Measurements from ENCODE around the gene ZNF367.

The ZNF367 gene

DNA sequence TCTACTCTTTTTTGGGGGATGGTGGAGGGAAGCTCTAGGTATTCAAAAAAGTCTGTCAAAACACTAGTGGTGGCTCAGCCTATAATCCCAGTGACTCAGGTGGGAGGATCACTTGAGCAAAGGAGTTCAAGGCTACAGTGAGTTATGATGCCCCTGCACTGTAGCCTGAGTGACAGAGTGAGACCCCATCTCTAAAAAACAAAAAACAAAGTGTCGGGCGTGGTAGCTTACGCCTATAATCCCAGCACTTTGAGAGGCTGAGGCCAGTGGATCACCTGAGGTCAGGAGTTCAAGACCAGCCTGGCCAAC is 18.9 kb downstream of the ZNF367 start:
- no peak for TF ChIP-seq ESRRG (CRISPR knock-in tag; IDR thresholded peaks at IDR 0.05)
- no peak for TF ChIP-seq ARNTL (CRISPR knock-in tag; IDR thresholded peaks at IDR 0.05; ENCODE audit: borderline replicate concordance, low read depth)
- no peak for TF ChIP-seq ZFP30 (CRISPR knock-in tag; IDR thresholded peaks at IDR 0.05)
- no peak for TF ChIP-seq OSR1 (CRISPR knock-in tag; IDR thresholded peaks at IDR 0.05)
- TF ChIP-seq SNAI2 (CRISPR knock-in tag; IDR thresholded peaks at IDR 0.05): no peak
- no peak for TF ChIP-seq ISL1 (CRISPR knock-in tag; IDR thresholded peaks at IDR 0.05)
- TF ChIP-seq ZC3H10 (CRISPR knock-in tag; IDR thresholded peaks at IDR 0.05): no peak
- TF ChIP-seq GLIS3 (CRISPR knock-in tag; IDR thresholded peaks at IDR 0.05): no peak
- TF ChIP-seq, protein P1, sequence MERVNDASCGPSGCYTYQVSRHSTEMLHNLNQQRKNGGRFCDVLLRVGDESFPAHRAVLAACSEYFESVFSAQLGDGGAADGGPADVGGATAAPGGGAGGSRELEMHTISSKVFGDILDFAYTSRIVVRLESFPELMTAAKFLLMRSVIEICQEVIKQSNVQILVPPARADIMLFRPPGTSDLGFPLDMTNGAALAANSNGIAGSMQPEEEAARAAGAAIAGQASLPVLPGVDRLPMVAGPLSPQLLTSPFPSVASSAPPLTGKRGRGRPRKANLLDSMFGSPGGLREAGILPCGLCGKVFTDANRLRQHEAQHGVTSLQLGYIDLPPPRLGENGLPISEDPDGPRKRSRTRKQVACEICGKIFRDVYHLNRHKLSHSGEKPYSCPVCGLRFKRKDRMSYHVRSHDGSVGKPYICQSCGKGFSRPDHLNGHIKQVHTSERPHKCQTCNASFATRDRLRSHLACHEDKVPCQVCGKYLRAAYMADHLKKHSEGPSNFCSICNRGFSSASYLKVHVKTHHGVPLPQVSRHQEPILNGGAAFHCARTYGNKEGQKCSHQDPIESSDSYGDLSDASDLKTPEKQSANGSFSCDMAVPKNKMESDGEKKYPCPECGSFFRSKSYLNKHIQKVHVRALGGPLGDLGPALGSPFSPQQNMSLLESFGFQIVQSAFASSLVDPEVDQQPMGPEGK (CRISPR knock-in tag; IDR thresholded peaks at IDR 0.05; ENCODE audit: borderline replicate concordance): no peak
- TF ChIP-seq PPARA (CRISPR knock-in tag; IDR thresholded peaks at IDR 0.05; ENCODE audit: borderline replicate concordance): no peak
- peak; percentile 22; the same call in 1 of the 3 replicates for ATAC-seq

DNA sequence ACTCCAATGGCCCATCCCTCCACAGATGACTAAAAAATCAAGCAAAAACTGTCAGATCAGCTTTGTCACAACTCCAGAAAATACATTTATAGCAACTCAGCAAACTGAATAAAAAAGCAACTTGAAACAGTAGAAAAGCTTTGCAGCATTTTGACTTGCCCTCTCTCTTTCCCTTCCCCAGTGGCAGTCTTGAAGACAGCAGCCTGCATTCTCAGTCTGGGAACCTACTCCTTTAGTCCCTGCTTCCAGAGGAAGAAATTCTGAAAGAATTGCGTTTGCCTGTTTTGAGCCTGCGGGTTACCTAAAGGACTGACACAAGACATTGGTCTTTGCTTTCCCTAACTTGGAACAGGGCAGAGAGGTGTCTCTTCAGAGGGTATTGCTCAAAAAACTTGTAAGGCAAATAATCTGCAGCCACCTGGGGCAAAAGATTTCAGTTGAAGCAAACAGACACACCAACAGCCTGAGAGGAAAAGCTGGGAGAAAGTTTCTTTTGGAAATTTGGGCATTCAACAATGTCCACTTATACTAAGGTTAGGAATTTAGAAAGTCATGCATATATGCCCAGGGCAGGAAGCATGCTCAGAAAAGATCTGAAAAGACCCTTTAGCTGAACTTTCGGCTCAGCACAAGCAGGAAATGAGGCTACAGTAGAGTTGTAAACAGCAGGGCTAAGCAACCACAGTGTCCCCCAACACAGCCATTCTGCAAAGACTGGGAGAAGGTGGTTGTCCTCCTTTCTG is 19.4 kb downstream of the ZNF367 start:
- ATAC-seq: peak; percentile 82
- no peak for TF ChIP-seq ISL1 (CRISPR knock-in tag; IDR thresholded peaks at IDR 0.05)
- no peak for TF ChIP-seq SNAI2 (CRISPR knock-in tag; IDR thresholded peaks at IDR 0.05)
- TF ChIP-seq ZNF565 (CRISPR knock-in tag; conservative IDR thresholded peaks at IDR 0.05; ENCODE audit: low read depth): no peak
- no peak for TF ChIP-seq BACH2 (CRISPR knock-in tag; IDR thresholded peaks at IDR 0.05; ENCODE audit: borderline replicate concordance)
- TF ChIP-seq ESRRG (CRISPR knock-in tag; IDR thresholded peaks at IDR 0.05): no peak
- TF ChIP-seq, protein P1 (CRISPR knock-in tag; IDR thresholded peaks at IDR 0.05; ENCODE audit: borderline replicate concordance): no peak
- no peak for TF ChIP-seq ZC3H10 (CRISPR knock-in tag; IDR thresholded peaks at IDR 0.05)
- TF ChIP-seq, protein P2, sequence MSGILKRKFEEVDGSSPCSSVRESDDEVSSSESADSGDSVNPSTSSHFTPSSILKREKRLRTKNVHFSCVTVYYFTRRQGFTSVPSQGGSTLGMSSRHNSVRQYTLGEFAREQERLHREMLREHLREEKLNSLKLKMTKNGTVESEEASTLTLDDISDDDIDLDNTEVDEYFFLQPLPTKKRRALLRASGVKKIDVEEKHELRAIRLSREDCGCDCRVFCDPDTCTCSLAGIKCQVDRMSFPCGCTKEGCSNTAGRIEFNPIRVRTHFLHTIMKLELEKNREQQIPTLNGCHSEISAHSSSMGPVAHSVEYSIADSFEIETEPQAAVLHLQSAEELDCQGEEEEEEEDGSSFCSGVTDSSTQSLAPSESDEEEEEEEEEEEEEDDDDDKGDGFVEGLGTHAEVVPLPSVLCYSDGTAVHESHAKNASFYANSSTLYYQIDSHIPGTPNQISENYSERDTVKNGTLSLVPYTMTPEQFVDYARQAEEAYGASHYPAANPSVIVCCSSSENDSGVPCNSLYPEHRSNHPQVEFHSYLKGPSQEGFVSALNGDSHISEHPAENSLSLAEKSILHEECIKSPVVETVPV (CRISPR knock-in tag; IDR thresholded peaks at IDR 0.05): no peak

DNA sequence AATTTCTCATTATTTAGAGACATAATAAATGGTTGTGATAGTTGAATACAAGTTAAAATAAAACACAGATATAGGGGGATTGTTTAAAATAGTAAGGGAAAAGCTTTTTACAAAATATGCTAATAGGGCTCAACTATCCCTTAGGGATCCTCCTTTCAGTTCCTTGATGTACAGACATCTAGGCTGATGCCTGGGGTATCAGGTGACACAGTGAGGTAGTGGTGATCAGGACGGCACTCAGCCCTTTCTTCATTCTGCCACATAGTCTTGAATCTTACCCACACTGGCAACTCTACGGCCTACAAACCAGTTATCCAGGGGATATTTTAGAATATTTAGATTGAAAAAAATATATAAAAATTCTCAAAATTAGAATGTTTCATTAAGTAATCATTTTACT is 22.2 kb downstream of the ZNF367 start:
- TF ChIP-seq ZNF70 (CRISPR knock-in tag; IDR thresholded peaks at IDR 0.05): no peak
- ATAC-seq: no peak

DNA sequence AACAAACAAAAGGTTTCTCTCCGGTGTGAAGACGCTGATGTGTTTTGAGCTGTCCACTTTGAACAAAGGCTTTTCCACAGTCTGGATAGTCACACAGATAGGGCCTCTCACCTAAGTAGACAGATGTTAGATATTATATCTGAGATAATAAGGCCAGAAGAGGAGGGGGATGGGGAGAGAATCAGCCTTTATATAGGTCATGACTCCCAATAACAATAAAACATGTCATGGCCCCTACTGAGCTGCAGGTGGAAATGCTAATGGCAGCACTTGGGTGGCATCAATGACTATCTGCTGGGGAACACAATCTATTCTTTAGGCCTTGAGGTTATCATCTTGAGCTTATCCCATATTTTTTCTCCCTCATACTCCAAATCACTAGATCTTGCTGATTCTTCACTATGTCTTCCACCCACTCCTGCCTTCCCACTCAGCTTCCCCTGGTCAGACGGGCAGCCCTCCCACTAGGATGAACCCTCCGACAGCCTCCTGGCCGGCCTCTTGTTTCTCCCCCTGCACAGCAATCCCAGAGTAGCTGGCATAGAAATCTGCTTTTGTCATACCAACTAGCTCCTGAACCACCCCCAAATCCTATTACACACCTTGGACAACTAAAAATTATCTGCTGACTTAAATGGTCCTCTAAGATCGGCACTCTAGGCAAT is 23.2 kb downstream of the ZNF367 start:
- TF ChIP-seq, protein P3, sequence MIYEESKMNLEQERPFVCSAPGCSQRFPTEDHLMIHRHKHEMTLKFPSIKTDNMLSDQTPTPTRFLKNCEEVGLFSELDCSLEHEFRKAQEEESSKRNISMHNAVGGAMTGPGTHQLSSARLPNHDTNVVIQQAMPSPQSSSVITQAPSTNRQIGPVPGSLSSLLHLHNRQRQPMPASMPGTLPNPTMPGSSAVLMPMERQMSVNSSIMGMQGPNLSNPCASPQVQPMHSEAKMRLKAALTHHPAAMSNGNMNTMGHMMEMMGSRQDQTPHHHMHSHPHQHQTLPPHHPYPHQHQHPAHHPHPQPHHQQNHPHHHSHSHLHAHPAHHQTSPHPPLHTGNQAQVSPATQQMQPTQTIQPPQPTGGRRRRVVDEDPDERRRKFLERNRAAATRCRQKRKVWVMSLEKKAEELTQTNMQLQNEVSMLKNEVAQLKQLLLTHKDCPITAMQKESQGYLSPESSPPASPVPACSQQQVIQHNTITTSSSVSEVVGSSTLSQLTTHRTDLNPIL (CRISPR knock-in tag; IDR thresholded peaks at IDR 0.05; ENCODE audit: low read depth): no peak
- TF ChIP-seq, protein P4, sequence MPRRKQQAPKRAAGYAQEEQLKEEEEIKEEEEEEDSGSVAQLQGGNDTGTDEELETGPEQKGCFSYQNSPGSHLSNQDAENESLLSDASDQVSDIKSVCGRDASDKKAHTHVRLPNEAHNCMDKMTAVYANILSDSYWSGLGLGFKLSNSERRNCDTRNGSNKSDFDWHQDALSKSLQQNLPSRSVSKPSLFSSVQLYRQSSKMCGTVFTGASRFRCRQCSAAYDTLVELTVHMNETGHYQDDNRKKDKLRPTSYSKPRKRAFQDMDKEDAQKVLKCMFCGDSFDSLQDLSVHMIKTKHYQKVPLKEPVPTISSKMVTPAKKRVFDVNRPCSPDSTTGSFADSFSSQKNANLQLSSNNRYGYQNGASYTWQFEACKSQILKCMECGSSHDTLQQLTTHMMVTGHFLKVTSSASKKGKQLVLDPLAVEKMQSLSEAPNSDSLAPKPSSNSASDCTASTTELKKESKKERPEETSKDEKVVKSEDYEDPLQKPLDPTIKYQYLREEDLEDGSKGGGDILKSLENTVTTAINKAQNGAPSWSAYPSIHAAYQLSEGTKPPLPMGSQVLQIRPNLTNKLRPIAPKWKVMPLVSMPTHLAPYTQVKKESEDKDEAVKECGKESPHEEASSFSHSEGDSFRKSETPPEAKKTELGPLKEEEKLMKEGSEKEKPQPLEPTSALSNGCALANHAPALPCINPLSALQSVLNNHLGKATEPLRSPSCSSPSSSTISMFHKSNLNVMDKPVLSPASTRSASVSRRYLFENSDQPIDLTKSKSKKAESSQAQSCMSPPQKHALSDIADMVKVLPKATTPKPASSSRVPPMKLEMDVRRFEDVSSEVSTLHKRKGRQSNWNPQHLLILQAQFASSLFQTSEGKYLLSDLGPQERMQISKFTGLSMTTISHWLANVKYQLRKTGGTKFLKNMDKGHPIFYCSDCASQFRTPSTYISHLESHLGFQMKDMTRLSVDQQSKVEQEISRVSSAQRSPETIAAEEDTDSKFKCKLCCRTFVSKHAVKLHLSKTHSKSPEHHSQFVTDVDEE (CRISPR knock-in tag; IDR thresholded peaks at IDR 0.05): no peak
- no peak for TF ChIP-seq ARNTL (CRISPR knock-in tag; IDR thresholded peaks at IDR 0.05; ENCODE audit: borderline replicate concordance, low read depth)
- TF ChIP-seq SNAI2 (CRISPR knock-in tag; IDR thresholded peaks at IDR 0.05): no peak
- TF ChIP-seq ZC3H10 (CRISPR knock-in tag; IDR thresholded peaks at IDR 0.05): no peak
- TF ChIP-seq RARB (CRISPR knock-in tag; IDR thresholded peaks at IDR 0.05): no peak
- no peak for TF ChIP-seq ISL1 (CRISPR knock-in tag; IDR thresholded peaks at IDR 0.05)
- no peak for TF ChIP-seq CSDC2 (CRISPR knock-in tag; IDR thresholded peaks at IDR 0.05)
- no peak for TF ChIP-seq ESRRG (CRISPR knock-in tag; IDR thresholded peaks at IDR 0.05)
- TF ChIP-seq, protein P5, sequence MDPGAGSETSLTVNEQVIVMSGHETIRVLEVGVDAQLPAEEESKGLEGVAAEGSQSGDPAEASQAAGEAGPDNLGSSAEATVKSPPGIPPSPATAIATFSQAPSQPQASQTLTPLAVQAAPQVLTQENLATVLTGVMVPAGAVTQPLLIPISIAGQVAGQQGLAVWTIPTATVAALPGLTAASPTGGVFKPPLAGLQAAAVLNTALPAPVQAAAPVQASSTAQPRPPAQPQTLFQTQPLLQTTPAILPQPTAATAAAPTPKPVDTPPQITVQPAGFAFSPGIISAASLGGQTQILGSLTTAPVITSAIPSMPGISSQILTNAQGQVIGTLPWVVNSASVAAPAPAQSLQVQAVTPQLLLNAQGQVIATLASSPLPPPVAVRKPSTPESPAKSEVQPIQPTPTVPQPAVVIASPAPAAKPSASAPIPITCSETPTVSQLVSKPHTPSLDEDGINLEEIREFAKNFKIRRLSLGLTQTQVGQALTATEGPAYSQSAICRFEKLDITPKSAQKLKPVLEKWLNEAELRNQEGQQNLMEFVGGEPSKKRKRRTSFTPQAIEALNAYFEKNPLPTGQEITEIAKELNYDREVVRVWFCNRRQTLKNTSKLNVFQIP (CRISPR knock-in tag; IDR thresholded peaks at IDR 0.05; ENCODE audit: borderline replicate concordance, low read depth): no peak
- TF ChIP-seq ZNF565 (CRISPR knock-in tag; conservative IDR thresholded peaks at IDR 0.05; ENCODE audit: low read depth): no peak
- no peak for TF ChIP-seq PPARA (CRISPR knock-in tag; IDR thresholded peaks at IDR 0.05; ENCODE audit: borderline replicate concordance)
- TF ChIP-seq BACH2 (CRISPR knock-in tag; IDR thresholded peaks at IDR 0.05; ENCODE audit: borderline replicate concordance): no peak
- TF ChIP-seq, protein P1 (CRISPR knock-in tag; IDR thresholded peaks at IDR 0.05; ENCODE audit: borderline replicate concordance): no peak
- ATAC-seq: no peak

Measured in SK-N-SH treated with all-trans-retinoic acid at 6 μM for 48 hours (cell line).